AG04449 (cell line): ENCODE data around the gene PRSS35.

ENCODE experiments used
- CTCF ChIA-PET: fragments of 350-600 bp; formaldehyde crosslinking; extraction: SDS; loops from one replicate; lab custom pipeline; 2021; ENCODE audit warnings: antibody characterized with exemption; lab: Yijun Ruan, JAX
- POLR2A ChIA-PET: fragments of 400-600, 350-600 bp; formaldehyde crosslinking; extraction: SDS; loops from one replicate; lab custom pipeline; 2020; ENCODE audit warnings: antibody characterized with exemption, inconsistent platforms; lab: Yijun Ruan, JAX
- DNase-seq: peaks from one replicate; pipeline ENCODE4 v3.0.0-alpha.2; 2010; ENCODE audit warnings: low read depth, low spot score
- H3K4me3 ChIP-seq: 2 replicates; pipeline ENCODE4 v1.5.1; 2011; ENCODE audit warnings: low read depth, mild to moderate bottlenecking, control low read depth, low read length
- CTCF ChIP-seq: IDR thresholded peaks from one replicate; pipeline ENCODE4 v1.5.1; 2011; ENCODE audit warnings: mild to moderate bottlenecking, moderate library complexity, low read length, control low read depth, inconsistent platforms; ENCODE audit not compliant: insufficient read depth; ENCODE audit errors: missing control alignments

The PRSS35 gene

DNA sequence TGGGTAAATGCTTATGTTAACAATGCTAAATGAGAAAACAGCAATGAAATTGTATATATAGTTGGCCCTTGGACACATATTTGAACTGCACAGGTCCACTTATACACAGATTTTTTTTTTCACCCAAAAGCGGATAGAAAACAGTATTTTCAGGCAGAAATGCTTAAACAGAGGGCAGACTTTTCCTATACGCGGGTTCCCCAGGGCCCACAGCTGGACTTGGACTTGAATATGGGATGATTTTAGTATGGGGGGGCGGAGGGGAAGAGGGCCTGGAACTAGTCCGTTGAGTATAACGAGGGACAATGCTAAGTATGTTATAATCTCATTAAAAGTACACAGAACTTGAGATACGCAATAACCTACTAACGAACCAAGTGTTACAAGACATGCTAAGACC lies 1.1 kb upstream of the PRSS35 start:
- no peak overlapping the region; the same call in 1 of the 2 replicates for H3K4me3 ChIP-seq
- ChIA-PET CTCF (interaction anchor here (0.6 to 8.2 kb wide), 32 partner anchors 7 to 443 kb away, joined by 3 to 488 read pairs (median 5); partner anchors contain the start of genes DOP1A, ME1, RWDD2A and UBE3D), POLR2A (interaction anchor here (0.5 kb wide), 1 partner anchor 1149 kb away, joined by 3 read pairs; no protein-coding TSS in a partner anchor)
- no peak for TF ChIP-seq CTCF
- DNase-seq = no peak

- CTCF ChIA-PET = interaction anchor here (0.7 to 8.2 kb wide), 33 partner anchors 8 to 452 kb away, joined by 3 to 488 read pairs (median 5); partner anchors contain the start of genes DOP1A, ME1 and UBE3D
- no peak overlapping the region for H3K4me3 ChIP-seq
- no peak for DNase-seq
- no peak for TF ChIP-seq CTCF
- POLR2A ChIA-PET = no interaction called here
Measured at GRCh38 chr6:83514466-83514865, 2.1 kb downstream of the PRSS35 start.

DNA sequence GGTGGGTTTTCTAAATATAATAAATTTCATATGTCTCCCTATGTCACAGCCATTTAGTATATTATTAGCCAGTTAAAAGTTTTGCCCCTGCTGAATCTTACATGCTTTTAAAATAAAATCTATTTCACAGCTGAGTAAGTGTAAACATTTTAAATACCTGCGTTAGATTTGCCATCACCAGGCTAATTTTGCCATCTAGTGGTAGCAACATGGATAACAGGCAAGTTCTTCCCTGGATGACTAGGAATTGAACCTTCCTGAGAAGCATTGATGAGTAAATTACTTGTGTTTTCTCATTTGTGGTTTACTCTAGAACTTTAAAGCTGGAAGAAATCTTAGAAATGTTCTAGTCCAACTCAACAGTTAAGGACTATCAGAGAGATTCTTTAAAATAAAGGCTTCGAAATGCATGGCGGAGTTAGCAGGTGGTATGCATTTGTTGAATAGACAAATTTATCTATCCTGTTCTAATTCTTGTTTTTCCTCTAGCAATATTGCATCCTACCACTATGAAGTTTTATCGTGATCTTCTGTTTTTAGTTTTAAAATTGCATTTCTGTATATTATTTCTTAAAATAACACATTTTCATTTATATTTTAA lies 2.6 kb downstream of the PRSS35 start:
- ChIA-PET CTCF (interaction anchor here (0.6 to 8.2 kb wide), 31 partner anchors 8 to 1364 kb away, joined by 3 to 488 read pairs (median 5); partner anchors contain the start of genes DOP1A, ME1 and UBE3D), POLR2A (no interaction called here)
- DNase-seq = peak; percentile 7
- H3K4me3 ChIP-seq = no peak overlapping the region
- peak; percentile 68 for TF ChIP-seq CTCF

GRCh38 chr6:83517500-83517899 lies 5.2 kb downstream of the PRSS35 start:
- CTCF ChIA-PET = interaction anchor here (2.4 to 5.6 kb wide), 2 partner anchors 8 to 451 kb away, joined by 11 to 61 read pairs; partner anchors contain the start of genes DOP1A and UBE3D
- DNase-seq = no peak
- POLR2A ChIA-PET = no interaction called here
- H3K4me3 ChIP-seq = no peak overlapping the region
- TF ChIP-seq CTCF = no peak

DNA sequence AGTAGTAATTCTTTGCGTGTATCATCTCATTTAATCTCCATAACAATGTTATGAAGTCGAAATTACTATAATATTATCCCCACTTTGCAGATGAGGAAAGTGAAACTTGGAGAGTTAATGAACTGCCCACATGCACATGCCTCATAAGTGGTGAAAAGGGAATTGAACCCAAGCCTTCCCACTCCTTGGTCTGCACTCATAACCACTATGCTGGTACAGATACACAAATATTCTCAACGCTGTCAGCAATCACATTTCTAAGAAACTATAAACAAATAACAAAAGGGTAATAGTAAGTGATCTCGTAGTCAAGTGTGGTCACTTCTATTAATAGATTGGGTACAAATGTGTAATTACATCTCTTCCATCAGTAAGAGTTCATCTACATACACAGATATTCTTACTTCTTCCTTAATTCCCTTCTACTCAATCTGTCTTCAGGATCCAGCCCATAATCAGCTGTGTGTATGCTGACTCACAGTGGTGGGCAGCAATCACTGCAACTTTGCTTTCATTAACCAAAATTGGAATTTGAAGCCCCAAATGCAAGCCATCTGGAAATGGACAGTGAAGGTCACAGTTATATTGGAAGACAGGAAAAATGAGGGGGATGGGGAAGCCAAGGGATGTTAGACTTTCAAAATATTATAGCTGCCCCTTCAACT lies 6.6 kb downstream of the PRSS35 start:
- no peak overlapping the region for H3K4me3 ChIP-seq
- DNase-seq = no peak
- TF ChIP-seq CTCF = peak; percentile 17
- POLR2A ChIA-PET = no interaction called here
- CTCF ChIA-PET = interaction anchor here (0.8 to 6.7 kb wide), 13 partner anchors 9 to 697 kb away, joined by 3 to 61 read pairs (median 4); partner anchors contain the start of genes DOP1A and UBE3D
